ENCODE measurements around the gene CHCHD6. TPM values are rescaled to one million over a fixed set of nuclear protein-coding genes. Genes with fewer than 3 reads are reported as not detected.

Gene CHCHD6
- total RNA-seq, 1 experiment from 2014 or later, result 45.9 TPM

DNA sequence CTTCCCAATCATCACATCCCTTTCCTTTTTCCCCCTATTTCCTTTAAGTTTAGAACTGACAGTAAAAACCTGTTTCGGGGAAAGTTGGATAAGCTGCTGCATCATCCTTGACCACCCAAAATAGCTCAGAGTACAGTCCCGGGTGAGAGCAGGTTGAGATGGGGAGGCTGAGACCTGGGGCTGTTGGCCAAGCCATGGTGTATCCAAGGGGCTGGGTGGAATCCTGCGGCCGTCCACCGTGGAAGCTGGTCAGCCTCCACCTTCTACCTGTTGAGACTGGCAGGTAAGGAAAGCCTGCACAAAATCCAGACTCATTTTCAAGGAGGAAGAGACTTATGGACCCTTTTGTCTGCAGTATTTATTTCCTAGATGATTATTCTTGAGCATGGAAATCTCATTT lies 150.6 kb downstream of the CHCHD6 start:
- TF ChIP-seq, protein P1, sequence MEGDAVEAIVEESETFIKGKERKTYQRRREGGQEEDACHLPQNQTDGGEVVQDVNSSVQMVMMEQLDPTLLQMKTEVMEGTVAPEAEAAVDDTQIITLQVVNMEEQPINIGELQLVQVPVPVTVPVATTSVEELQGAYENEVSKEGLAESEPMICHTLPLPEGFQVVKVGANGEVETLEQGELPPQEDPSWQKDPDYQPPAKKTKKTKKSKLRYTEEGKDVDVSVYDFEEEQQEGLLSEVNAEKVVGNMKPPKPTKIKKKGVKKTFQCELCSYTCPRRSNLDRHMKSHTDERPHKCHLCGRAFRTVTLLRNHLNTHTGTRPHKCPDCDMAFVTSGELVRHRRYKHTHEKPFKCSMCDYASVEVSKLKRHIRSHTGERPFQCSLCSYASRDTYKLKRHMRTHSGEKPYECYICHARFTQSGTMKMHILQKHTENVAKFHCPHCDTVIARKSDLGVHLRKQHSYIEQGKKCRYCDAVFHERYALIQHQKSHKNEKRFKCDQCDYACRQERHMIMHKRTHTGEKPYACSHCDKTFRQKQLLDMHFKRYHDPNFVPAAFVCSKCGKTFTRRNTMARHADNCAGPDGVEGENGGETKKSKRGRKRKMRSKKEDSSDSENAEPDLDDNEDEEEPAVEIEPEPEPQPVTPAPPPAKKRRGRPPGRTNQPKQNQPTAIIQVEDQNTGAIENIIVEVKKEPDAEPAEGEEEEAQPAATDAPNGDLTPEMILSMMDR (IDR thresholded peaks at IDR 0.05; ENCODE audit: unreplicated experiment), result no peak
- no peaks in the 10 kb centered on the region for H3K36me3 Mint-ChIP-seq (ENCODE audit: insufficient read depth, unreplicated experiment)
- CTCF ChIA-PET, result interaction anchor here (0.6 to 0.7 kb wide), 2 partner anchors 659 to 665 kb away, joined by 3 read pairs; no protein-coding TSS in a partner anchor

DNA sequence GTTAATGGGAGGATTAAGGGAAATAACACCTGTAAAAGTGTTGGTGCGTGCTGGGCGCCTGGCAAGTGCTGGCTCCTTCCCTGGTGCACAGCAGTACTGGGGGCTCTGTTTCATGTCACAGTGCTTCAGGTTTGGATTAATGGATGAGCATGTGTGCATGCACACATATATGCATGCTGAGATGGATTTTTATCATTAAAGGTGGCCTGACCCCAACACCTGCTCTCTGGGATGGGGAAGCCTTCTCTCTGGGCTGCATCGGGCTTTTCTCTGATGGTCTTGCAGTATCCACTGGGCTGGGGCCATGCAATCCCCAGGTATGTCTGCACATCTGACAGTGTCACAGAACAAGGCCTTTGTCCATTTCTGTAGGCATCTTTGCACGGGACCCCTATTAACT lies 151.3 kb downstream of the CHCHD6 start:
- no TSS peak for BruUV-seq (replicated peaks)
- Mint-ChIP-seq H3K27ac (ENCODE audit: unreplicated experiment) (no peak overlapping the region), H3K4me3 (ENCODE audit: low read depth, unreplicated experiment) (no peak overlapping the region), H3K4me1 (ENCODE audit: low read depth, unreplicated experiment) (no peaks in the 10 kb centered on the region), H3K36me3 (ENCODE audit: insufficient read depth, unreplicated experiment) (no peaks in the 10 kb centered on the region), H3K27me3 (ENCODE audit: unreplicated experiment) (no peaks in the 10 kb centered on the region), H3K9me3 (ENCODE audit: low read depth, unreplicated experiment) (no peaks in the 10 kb centered on the region)
- CTCF ChIA-PET, result no interaction called here
- TF ChIP-seq, protein P1 (IDR thresholded peaks at IDR 0.05; ENCODE audit: unreplicated experiment), result no peak
- no peak for DNase-seq
- intact Hi-C loops (cut with micrococcal nuclease; ENCODE audit: unreplicated experiment), result no loop called here

More for the DNA sequence above, 150.6 kb downstream of the CHCHD6 start:
- Mint-ChIP-seq H3K9me3 (ENCODE audit: low read depth, unreplicated experiment) (no peaks in the 10 kb centered on the region), H3K4me1 (ENCODE audit: low read depth, unreplicated experiment) (no peaks in the 10 kb centered on the region), H3K27me3 (ENCODE audit: unreplicated experiment) (no peaks in the 10 kb centered on the region), H3K27ac (ENCODE audit: unreplicated experiment) (no peak overlapping the region), H3K4me3 (ENCODE audit: low read depth, unreplicated experiment) (no peak overlapping the region)
- BruUV-seq (replicated peaks), result no TSS peak
- intact Hi-C loops (cut with micrococcal nuclease; ENCODE audit: unreplicated experiment), result no loop called here
- DNase-seq, result no peak

DNA sequence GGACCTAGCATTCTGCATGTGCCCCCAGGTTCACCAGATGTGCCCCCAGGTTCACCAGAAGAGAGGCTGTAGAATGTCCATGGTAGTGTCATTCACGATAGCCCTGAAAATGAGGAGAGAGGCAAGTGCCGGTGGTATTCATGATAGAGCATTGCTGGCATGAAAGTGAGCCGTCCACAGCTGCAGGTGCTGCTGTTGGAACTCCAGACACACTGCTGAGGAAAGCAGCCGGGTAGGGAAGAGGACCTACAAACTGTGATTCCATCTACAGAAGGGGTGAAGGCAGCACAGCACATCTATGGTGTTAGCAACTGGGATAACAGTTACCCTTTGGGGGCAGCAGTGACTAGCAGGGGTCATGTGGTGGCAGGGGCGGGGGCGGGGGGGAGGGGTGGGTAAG lies 153.9 kb downstream of the CHCHD6 start:
- Mint-ChIP-seq H3K27ac (ENCODE audit: unreplicated experiment) (no peak overlapping the region), H3K27me3 (ENCODE audit: unreplicated experiment) (no peaks in the 10 kb centered on the region), H3K4me3 (ENCODE audit: low read depth, unreplicated experiment) (no peak overlapping the region), H3K4me1 (ENCODE audit: low read depth, unreplicated experiment) (no peaks in the 10 kb centered on the region), H3K36me3 (ENCODE audit: insufficient read depth, unreplicated experiment) (no peaks in the 10 kb centered on the region), H3K9me3 (ENCODE audit: low read depth, unreplicated experiment) (no peaks in the 10 kb centered on the region)
- DNase-seq, result no peak
- no TSS peak for BruUV-seq (replicated peaks)
- TF ChIP-seq, protein P1 (IDR thresholded peaks at IDR 0.05; ENCODE audit: unreplicated experiment), result no peak
- intact Hi-C loops (cut with micrococcal nuclease; ENCODE audit: unreplicated experiment), result no loop called here
- CTCF ChIA-PET, result no interaction called here

DNA sequence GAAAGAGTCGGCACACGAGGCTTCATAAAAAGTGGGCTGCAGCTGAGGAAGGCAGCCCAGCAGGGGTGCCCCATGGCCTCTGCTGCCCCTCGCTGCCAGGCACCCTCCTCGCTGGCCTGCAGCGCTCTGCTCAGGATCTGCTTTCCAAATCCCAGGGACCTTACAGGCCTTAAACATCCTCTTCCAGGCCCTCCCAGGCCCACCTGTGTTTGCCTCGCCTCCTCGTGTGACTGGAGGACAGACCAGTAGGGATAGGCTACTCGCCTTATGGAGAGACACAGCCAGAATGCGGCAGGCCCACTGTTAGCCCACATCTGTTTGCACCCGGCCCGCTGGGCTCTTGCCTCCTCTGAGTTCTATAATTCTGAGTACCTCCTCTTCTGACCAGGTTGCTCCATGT lies 154.4 kb downstream of the CHCHD6 start:
- intact Hi-C loops (cut with micrococcal nuclease; ENCODE audit: unreplicated experiment), result no loop called here

More for the DNA sequence above, 154.4 kb downstream of the CHCHD6 start:
- no peak for DNase-seq
- Mint-ChIP-seq H3K4me3 (ENCODE audit: low read depth, unreplicated experiment) (no peak overlapping the region), H3K36me3 (ENCODE audit: insufficient read depth, unreplicated experiment) (no peaks in the 10 kb centered on the region), H3K9me3 (ENCODE audit: low read depth, unreplicated experiment) (no peaks in the 10 kb centered on the region), H3K27me3 (ENCODE audit: unreplicated experiment) (no peaks in the 10 kb centered on the region), H3K4me1 (ENCODE audit: low read depth, unreplicated experiment) (no peaks in the 10 kb centered on the region), H3K27ac (ENCODE audit: unreplicated experiment) (no peak overlapping the region)
- BruUV-seq (replicated peaks), result no TSS peak
- CTCF ChIA-PET, result no interaction called here
- TF ChIP-seq, protein P1 (IDR thresholded peaks at IDR 0.05; ENCODE audit: unreplicated experiment), result no peak
